Karpas-422 (cell line): ENCODE results near the gene ANXA5. TPM values are rescaled to one million over a fixed set of nuclear protein-coding genes. Genes with fewer than 3 reads are reported as not detected.

ENCODE experiments used
- DNase-seq: peaks from one replicate; pipeline ENCODE4 v3.0.0-alpha.2; 2015
- H2AFZ ChIP-seq: fragments of 200-600 bp; sonication (generic); 2 replicates; pipeline ENCODE4 v1.6.1; 2014; ENCODE audit warnings: antibody characterized with exemption, low read length, mixed read lengths
- H3K27ac ChIP-seq: fragments of 200-600 bp; sonication (generic); 2 replicates; pipeline ENCODE4 v1.5.1; 2014; ENCODE audit warnings: mild to moderate bottlenecking, low read length, moderate library complexity
- H3K27me3 ChIP-seq: fragments of 200-600 bp; sonication (generic); 2 replicates; pipeline ENCODE4 v1.6.1; 2014; ENCODE audit warnings: low read length, mixed read lengths
- H3K36me3 ChIP-seq: fragments of 200-600 bp; sonication (generic); 2 replicates; pipeline ENCODE4 v1.6.1; 2014; ENCODE audit warnings: low read length, mixed read lengths; ENCODE audit not compliant: insufficient read depth
- H3K4me1 ChIP-seq: fragments of 200-600 bp; sonication (generic); 2 replicates; pipeline ENCODE4 v1.6.1; 2014; ENCODE audit warnings: mild to moderate bottlenecking, low read length, mixed read lengths
- H3K4me2 ChIP-seq: fragments of 200-600 bp; sonication (generic); 2 replicates; pipeline ENCODE4 v1.6.1; 2014; ENCODE audit warnings: low read length, low read depth, mild to moderate bottlenecking; ENCODE audit not compliant: poor library complexity, severe bottlenecking
- H3K4me3 ChIP-seq: fragments of 200-600 bp; sonication (generic); 2 replicates; pipeline ENCODE4 v1.5.1; 2014; ENCODE audit warnings: mild to moderate bottlenecking, antibody characterized with exemption, low read length, mixed read lengths
- H3K79me2 ChIP-seq: fragments of 200-600 bp; sonication (generic); 2 replicates; pipeline ENCODE4 v1.6.1; 2014; ENCODE audit warnings: mild to moderate bottlenecking, low read length, mixed read lengths
- H3K9ac ChIP-seq: fragments of 200-600 bp; sonication (generic); 2 replicates; pipeline ENCODE4 v1.6.0; 2014; ENCODE audit warnings: low read length
- H3K9me2 ChIP-seq: fragments of 200-600 bp; sonication (generic), shearing (Covaris generic); replicated peaks from 2 replicates; pipeline ENCODE4 v1.6.0; 2014; ENCODE audit warnings: mild to moderate bottlenecking, low read length, moderate library complexity; ENCODE audit not compliant: insufficient read depth
- H3K9me3 ChIP-seq: fragments of 300-700, 200-600 bp; sonication (generic); 2 replicates; pipeline ENCODE4 v1.6.1; 2014; ENCODE audit warnings: low read length, mixed read lengths
- H4K20me1 ChIP-seq: fragments of 200-600 bp; sonication (generic); 2 replicates; pipeline ENCODE4 v1.6.1; 2014; ENCODE audit warnings: mild to moderate bottlenecking, antibody characterized with exemption, low read length, low read depth; ENCODE audit not compliant: insufficient read depth
- total RNA-seq: library from RNA; depleted of rRNA; stranded (reverse); fragments of >200 nt; shearing (Covaris generic); gene quantifications from 2 replicates; pipeline ENCODE4 v1.2.3, GENCODE V29; 2014; ENCODE audit warnings: low replicate concordance; rRNA removed

Gene ANXA5
- total RNA-seq, 1 experiment from 2014 or later, result 89.5 TPM

GRCh38 chr4:121642292-121642691 lies 54.5 kb downstream of the ANXA5 start:
- no peak overlapping the region for H3K4me3 ChIP-seq
- no peak overlapping the region for H3K9ac ChIP-seq
- no peaks in the 10 kb centered on the region for H3K9me2 ChIP-seq

GRCh38 chr4:121633653-121634052 lies 63.1 kb downstream of the ANXA5 start:
- no peak overlapping the region for H2AFZ ChIP-seq
- DNase-seq, result no peak

More at GRCh38 chr4:121642292-121642691, 54.5 kb downstream of the ANXA5 start:
- Histone ChIP-seq H3K4me1 (no peaks in the 10 kb centered on the region), H3K79me2 (no peaks in the 10 kb centered on the region), H3K27me3 (no peaks in the 10 kb centered on the region), H3K9me3 (no peaks in the 10 kb centered on the region), H4K20me1 (no peaks in the 10 kb centered on the region), H3K4me2 (no peak overlapping the region), H2AFZ (no peak overlapping the region), H3K36me3 (no peaks in the 10 kb centered on the region), H3K27ac (no peak overlapping the region)
- no peak for DNase-seq

GRCh38 chr4:121632636-121633035 lies 64.1 kb downstream of the ANXA5 start:
- Histone ChIP-seq H3K4me2 (no peak overlapping the region), H3K9ac (no peak overlapping the region), H4K20me1 (no peaks in the 10 kb centered on the region), H3K9me3 (no peaks in the 10 kb centered on the region), H3K36me3 (no peaks in the 10 kb centered on the region), H3K79me2 (no peaks in the 10 kb centered on the region), H3K27me3 (no peaks in the 10 kb centered on the region), H2AFZ (no peak overlapping the region), H3K9me2 (no peaks in the 10 kb centered on the region), H3K27ac (no peak overlapping the region), H3K4me1 (no peaks in the 10 kb centered on the region), H3K4me3 (no peak overlapping the region)
- no peak for DNase-seq

More at GRCh38 chr4:121633653-121634052, 63.1 kb downstream of the ANXA5 start:
- no peaks in the 10 kb centered on the region for H3K79me2 ChIP-seq
- no peaks in the 10 kb centered on the region for H3K9me2 ChIP-seq
- H4K20me1 ChIP-seq, result no peaks in the 10 kb centered on the region
- no peak overlapping the region for H3K4me2 ChIP-seq
- no peaks in the 10 kb centered on the region for H3K4me1 ChIP-seq
- no peaks in the 10 kb centered on the region for H3K36me3 ChIP-seq
- H3K9ac ChIP-seq, result no peak overlapping the region
- no peak overlapping the region for H3K4me3 ChIP-seq
- no peaks in the 10 kb centered on the region for H3K27me3 ChIP-seq
- H3K27ac ChIP-seq, result no peak overlapping the region
- no peaks in the 10 kb centered on the region for H3K9me3 ChIP-seq

Other genes with a start within 250 kb of the ANXA5 start
- not detected in 2 replicates for gene SMIM43, start 68.2 kb upstream of the ANXA5 start, total RNA-seq
- 38.2 and 42.2 TPM in 2 replicates for gene EXOSC9, start 104.3 kb upstream of the ANXA5 start, total RNA-seq
- gene CCNA2, start 126.9 kb upstream of the ANXA5 start, total RNA-seq, result 37.0 and 46.8 TPM in 2 replicates
- gene BBS7, start 173.5 kb upstream of the ANXA5 start, total RNA-seq, result 15.0 and 28.4 TPM in 2 replicates